ENCODE data around the gene UBE3B. TPM values are rescaled to one million over a fixed set of nuclear protein-coding genes. Genes with fewer than 3 reads are reported as not detected.

The UBE3B gene
- polyA plus RNA-seq, 1 donor (not counting 4 experiments of a cell fraction or from before 2014, with no cell fraction given) = 27.1 TPM

- H3K4me2 ChIP-seq (ENCODE audit: control insufficient read depth, extremely low read depth, insufficient read depth, low read depth, low read length) = peak overlapping the region; percentile 59
- H2AFZ ChIP-seq (ENCODE audit: control insufficient read depth, low read length) = peak overlapping the region; percentile 81
- H3K9me3 ChIP-seq (ENCODE audit: control insufficient read depth, low read depth, low read length) = no peaks in the 10 kb centered on the region
- H3K36me3 ChIP-seq (ENCODE audit: control insufficient read depth in 2 of 2, extremely low read depth in 1 of 2, insufficient read depth in 2 of 2, low read length in 2 of 2) = peaks cover 24 to 25% of the 10 kb centered on the region in 2 experiments
- peaks cover 11% of the 10 kb centered on the region for H3K4me1 ChIP-seq (ENCODE audit: control insufficient read depth, extremely low read depth, insufficient read depth, low read length)
- H3K9me1 ChIP-seq (ENCODE audit: control insufficient read depth, extremely low read depth, insufficient read depth, low read length) = no peaks in the 10 kb centered on the region
- H3K4me3 ChIP-seq (ENCODE audit: control insufficient read depth in 2 of 3, extremely low read depth in 1 of 3, insufficient read depth in 2 of 3, low read depth in 1 of 3, low read length in 3 of 3) = no peak overlapping the region
- H4K20me1 ChIP-seq (ENCODE audit: control insufficient read depth, extremely low read depth, insufficient read depth, low read length) = no peaks in the 10 kb centered on the region
- dilution Hi-C loops (cut with MboI; ENCODE audit: extremely low pct_ligation_motif_present, low sequenced_read_pairs) = no loop called here
- H3K9ac ChIP-seq (ENCODE audit: control insufficient read depth, extremely low read depth, insufficient read depth, low read length) = peak overlapping the region; percentile 11
- DNase-seq (ENCODE audit: low read depth, low spot score) = peak; percentile 30
- peak overlapping the region; percentile 57 for H3K27ac ChIP-seq (ENCODE audit: control insufficient read depth, insufficient read depth, low read length)
- FAIRE-seq = peak; percentile 96
- H3K79me2 ChIP-seq (ENCODE audit: control insufficient read depth, insufficient read depth, low read length) = no peaks in the 10 kb centered on the region
- no peaks in the 10 kb centered on the region for H3K27me3 ChIP-seq (ENCODE audit: control insufficient read depth, extremely low read depth, insufficient read depth, low read length)
- no peak for TF ChIP-seq EZH2 (IDR thresholded peaks at IDR 0.05; ENCODE audit: low read length)
- TF ChIP-seq, protein P1, sequence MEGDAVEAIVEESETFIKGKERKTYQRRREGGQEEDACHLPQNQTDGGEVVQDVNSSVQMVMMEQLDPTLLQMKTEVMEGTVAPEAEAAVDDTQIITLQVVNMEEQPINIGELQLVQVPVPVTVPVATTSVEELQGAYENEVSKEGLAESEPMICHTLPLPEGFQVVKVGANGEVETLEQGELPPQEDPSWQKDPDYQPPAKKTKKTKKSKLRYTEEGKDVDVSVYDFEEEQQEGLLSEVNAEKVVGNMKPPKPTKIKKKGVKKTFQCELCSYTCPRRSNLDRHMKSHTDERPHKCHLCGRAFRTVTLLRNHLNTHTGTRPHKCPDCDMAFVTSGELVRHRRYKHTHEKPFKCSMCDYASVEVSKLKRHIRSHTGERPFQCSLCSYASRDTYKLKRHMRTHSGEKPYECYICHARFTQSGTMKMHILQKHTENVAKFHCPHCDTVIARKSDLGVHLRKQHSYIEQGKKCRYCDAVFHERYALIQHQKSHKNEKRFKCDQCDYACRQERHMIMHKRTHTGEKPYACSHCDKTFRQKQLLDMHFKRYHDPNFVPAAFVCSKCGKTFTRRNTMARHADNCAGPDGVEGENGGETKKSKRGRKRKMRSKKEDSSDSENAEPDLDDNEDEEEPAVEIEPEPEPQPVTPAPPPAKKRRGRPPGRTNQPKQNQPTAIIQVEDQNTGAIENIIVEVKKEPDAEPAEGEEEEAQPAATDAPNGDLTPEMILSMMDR (optimal IDR thresholded peaks at IDR 0.05 in 1 of 3, IDR thresholded peaks at IDR 0.05 in 1 of 3, conservative IDR thresholded peaks at IDR 0.05 in 1 of 3; ENCODE audit: extremely low read depth in 1 of 3, insufficient read depth in 2 of 3, low read length in 3 of 3) = no peak
Observed at GRCh38 chr12:109497675-109498074, 20.2 kb downstream of the UBE3B start.

GRCh38 chr12:109500406-109501185 lies 23.2 kb downstream of the UBE3B start:
- Histone ChIP-seq H3K9ac (ENCODE audit: control insufficient read depth, extremely low read depth, insufficient read depth, low read length) (no peak overlapping the region), H3K79me2 (ENCODE audit: control insufficient read depth, insufficient read depth, low read length) (no peaks in the 10 kb centered on the region), H3K4me1 (ENCODE audit: control insufficient read depth, extremely low read depth, insufficient read depth, low read length) (peaks cover 11% of the 10 kb centered on the region), H2AFZ (ENCODE audit: control insufficient read depth, low read length) (no peak overlapping the region), H3K9me3 (ENCODE audit: control insufficient read depth, low read depth, low read length) (no peaks in the 10 kb centered on the region), H3K4me2 (ENCODE audit: control insufficient read depth, extremely low read depth, insufficient read depth, low read depth, low read length) (no peak overlapping the region), H3K27ac (ENCODE audit: control insufficient read depth, insufficient read depth, low read length) (no peak overlapping the region), H3K4me3 (ENCODE audit: control insufficient read depth in 2 of 3, extremely low read depth in 1 of 3, insufficient read depth in 2 of 3, low read depth in 1 of 3, low read length in 3 of 3) (no peak overlapping the region), H3K9me1 (ENCODE audit: control insufficient read depth, extremely low read depth, insufficient read depth, low read length) (no peaks in the 10 kb centered on the region), H4K20me1 (ENCODE audit: control insufficient read depth, extremely low read depth, insufficient read depth, low read length) (no peaks in the 10 kb centered on the region), H3K36me3 (ENCODE audit: control insufficient read depth in 2 of 2, extremely low read depth in 1 of 2, insufficient read depth in 2 of 2, low read length in 2 of 2) (peaks cover 28% of the 10 kb centered on the region in 2 experiments), H3K27me3 (ENCODE audit: control insufficient read depth, extremely low read depth, insufficient read depth, low read length) (no peaks in the 10 kb centered on the region)
- DNase-seq (ENCODE audit: low read depth, low spot score) (no peak), FAIRE-seq (no peak)
- dilution Hi-C loops (cut with MboI; ENCODE audit: extremely low pct_ligation_motif_present, low sequenced_read_pairs) = no loop called here
- TF ChIP-seq, protein P1 (optimal IDR thresholded peaks at IDR 0.05 in 1 of 3, IDR thresholded peaks at IDR 0.05 in 1 of 3, conservative IDR thresholded peaks at IDR 0.05 in 1 of 3; ENCODE audit: extremely low read depth in 1 of 3, insufficient read depth in 2 of 3, low read length in 3 of 3) = no peak
